ENCODE data around the gene COX5A. TPM values are rescaled to one million over a fixed set of nuclear protein-coding genes. Genes with fewer than 3 reads are reported as not detected.

COX5A gene
- total RNA-seq, 1 donor from 2014 or later: 207 TPM

GRCh38 chr15:74870436-74871215 is 67.2 kb downstream of the COX5A start:
- Mint-ChIP-seq H3K27ac (ENCODE audit: unreplicated experiment) (no peak overlapping the region), H3K36me3 (ENCODE audit: low read depth, unreplicated experiment) (peaks cover 11% of the 10 kb centered on the region), H3K4me3 (ENCODE audit: unreplicated experiment) (peak overlapping the region; percentile 41), H3K27me3 (ENCODE audit: low read depth, unreplicated experiment) (no peaks in the 10 kb centered on the region), H3K9me3 (ENCODE audit: unreplicated experiment) (peaks cover 4% of the 10 kb centered on the region), H3K4me1 (ENCODE audit: low read depth, unreplicated experiment) (peaks cover 37% of the 10 kb centered on the region)
- Histone ChIP-seq H3K36me3 (ENCODE audit: insufficient read depth, low read length) (no peaks in the 10 kb centered on the region), H3K9me3 (ENCODE audit: insufficient read depth, low read depth, low read length) (no peaks in the 10 kb centered on the region), H4K20me1 (ENCODE audit: insufficient read depth, low read length) (peaks cover 68% of the 10 kb centered on the region), H3K4me2 (ENCODE audit: low read length) (peak overlapping the region; percentile 4), H3K79me2 (ENCODE audit: insufficient read depth, low read length) (peaks cover 67% of the 10 kb centered on the region), H3K27me3 (ENCODE audit: insufficient read depth, low read length) (no peaks in the 10 kb centered on the region), H2AFZ (ENCODE audit: low read depth, low read length) (no peak overlapping the region), H3K4me3 (ENCODE audit: insufficient read depth, low read depth, low read length) (no peak overlapping the region), H3K4me1 (ENCODE audit: insufficient read depth, low read length) (peaks cover 15% of the 10 kb centered on the region), H3K27ac (ENCODE audit: low read depth, low read length) (no peak overlapping the region), H3K9ac (ENCODE audit: low read length) (no peak overlapping the region)
- DNase-seq (ENCODE audit: low read depth) (no peak), FAIRE-seq (no peak)
- TF ChIP-seq EZH2 (IDR thresholded peaks at IDR 0.05; ENCODE audit: insufficient read depth, low read length) (no peak), CTCF (IDR thresholded peaks at IDR 0.05; ENCODE audit: insufficient read depth, low read depth, low read length) (no peak)

Other genes with a start within 250 kb of the COX5A start
- gene EDC3, start 242.0 kb downstream of the COX5A start, total RNA-seq: 44.1 and 47.6 TPM in 2 replicates
- gene CYP1A1, start 212.5 kb downstream of the COX5A start, total RNA-seq: 0.58 and 0.91 TPM in 2 replicates
- gene CYP1A2, start 189.2 kb downstream of the COX5A start, total RNA-seq: not detected in 2 replicates
- 45.4 and 49.8 TPM in 2 replicates for gene CSK, start 156.0 kb downstream of the COX5A start, total RNA-seq
- 0.32 TPM in 1 of 2 replicates, not detected in the other for gene LMAN1L, start 125.2 kb downstream of the COX5A start, total RNA-seq
- not detected in 2 replicates for gene CPLX3, start 111.4 kb downstream of the COX5A start, total RNA-seq
- 14.2 and 15.6 TPM in 2 replicates for gene ULK3, start 94.9 kb downstream of the COX5A start, total RNA-seq
- gene SCAMP2, start 64.7 kb downstream of the COX5A start, total RNA-seq: 56.4 and 58.7 TPM in 2 replicates
- 25.9 and 29.2 TPM in 2 replicates for gene MPI, start 48.0 kb downstream of the COX5A start, total RNA-seq
- 86.4 and 97.1 TPM in 2 replicates for gene FAM219B, start 31.2 kb downstream of the COX5A start, total RNA-seq
- gene RPP25, start 18.7 kb upstream of the COX5A start, total RNA-seq: 4.1 and 4.7 TPM in 2 replicates
- 18.7 and 23.1 TPM in 2 replicates for gene SCAMP5, start 57.5 kb upstream of the COX5A start, total RNA-seq
- gene PPCDC, start 85.5 kb upstream of the COX5A start, total RNA-seq: 7.3 and 7.5 TPM in 2 replicates

All from astrocyte (in vitro differentiated cells and primary cell).